OCI-LY1 (cell line): ENCODE data around the gene TLE5.

ENCODE experiments used
- EZH2 ChIP-seq: fragments of 200-600 bp; sonication (generic), shearing (Covaris generic); IDR thresholded peaks from 2 replicates; pipeline ENCODE4 v1.8.0; 2017; ENCODE audit warnings: borderline replicate concordance, mixed run types, mild to moderate bottlenecking, antibody characterized with exemption, low read length, moderate library complexity, mixed read lengths
- TF ChIP-seq, protein P1 (sequence below): fragments of 200-600 bp; sonication (generic), shearing (Covaris generic); IDR thresholded peaks from 2 replicates; pipeline ENCODE4 v1.5.1; 2017; ENCODE audit warnings: mild to moderate bottlenecking, antibody characterized with exemption, low read length, moderate library complexity, mixed read lengths

- TF ChIP-seq, protein P1, sequence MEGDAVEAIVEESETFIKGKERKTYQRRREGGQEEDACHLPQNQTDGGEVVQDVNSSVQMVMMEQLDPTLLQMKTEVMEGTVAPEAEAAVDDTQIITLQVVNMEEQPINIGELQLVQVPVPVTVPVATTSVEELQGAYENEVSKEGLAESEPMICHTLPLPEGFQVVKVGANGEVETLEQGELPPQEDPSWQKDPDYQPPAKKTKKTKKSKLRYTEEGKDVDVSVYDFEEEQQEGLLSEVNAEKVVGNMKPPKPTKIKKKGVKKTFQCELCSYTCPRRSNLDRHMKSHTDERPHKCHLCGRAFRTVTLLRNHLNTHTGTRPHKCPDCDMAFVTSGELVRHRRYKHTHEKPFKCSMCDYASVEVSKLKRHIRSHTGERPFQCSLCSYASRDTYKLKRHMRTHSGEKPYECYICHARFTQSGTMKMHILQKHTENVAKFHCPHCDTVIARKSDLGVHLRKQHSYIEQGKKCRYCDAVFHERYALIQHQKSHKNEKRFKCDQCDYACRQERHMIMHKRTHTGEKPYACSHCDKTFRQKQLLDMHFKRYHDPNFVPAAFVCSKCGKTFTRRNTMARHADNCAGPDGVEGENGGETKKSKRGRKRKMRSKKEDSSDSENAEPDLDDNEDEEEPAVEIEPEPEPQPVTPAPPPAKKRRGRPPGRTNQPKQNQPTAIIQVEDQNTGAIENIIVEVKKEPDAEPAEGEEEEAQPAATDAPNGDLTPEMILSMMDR, result no peak
- no peak for TF ChIP-seq EZH2
Observed at GRCh38 chr19:3031607-3031867, 30.8 kb downstream of the TLE5 start.
